ENCODE measurements around the gene MRTFA. TPM values are rescaled to one million over a fixed set of nuclear protein-coding genes. Genes with fewer than 3 reads are reported as not detected.
A peak's percentile ranks its signal among the peaks of the same experiment; 100 is the strongest.

MRTFA gene
- total and polyA plus RNA-seq, 2 of the 13 experiments (the other 11 are each of a cell fraction or from before 2014, with no cell fraction given), result 2.4 to 8.2 TPM

GRCh38 chr22:40651563-40652501 is 15.3 kb upstream of the MRTFA start (continued):
- TF ChIP-seq REST (IDR thresholded peaks at IDR 0.05; ENCODE audit: borderline replicate concordance in 1 of 2, low read depth in 1 of 2, low read length in 2 of 2) (peak in 1 of 2 experiments; percentile 44; a peak in 1 of 4 replicates), ZNF879 (CRISPR knock-in tag; IDR thresholded peaks at IDR 0.05) (0 out of 2 replicates have a peak, but pooled peaks have one; percentile 27), ZNF687 (CRISPR knock-in tag; IDR thresholded peaks at IDR 0.05) (peak; percentile 96), SRSF9 (IDR thresholded peaks at IDR 0.05; ENCODE audit: borderline replicate concordance, insufficient read depth, low read depth, low read length, poor library complexity, severe bottlenecking) (no peak), ZBTB7B (CRISPR knock-in tag; IDR thresholded peaks at IDR 0.05) (no peak; the same call in 1 of the 2 replicates), ZNF3 (CRISPR knock-in tag; IDR thresholded peaks at IDR 0.05) (no peak), ZNF513 (CRISPR knock-in tag; conservative IDR thresholded peaks at IDR 0.05) (no peak), GTF3A (CRISPR knock-in tag; conservative IDR thresholded peaks at IDR 0.05) (peak; percentile 80; the same call in 1 of the 2 replicates), ZSCAN12 (CRISPR knock-in tag; IDR thresholded peaks at IDR 0.05) (no peak), SRSF4 (IDR thresholded peaks at IDR 0.05; ENCODE audit: low read depth, low read length, poor library complexity, severe bottlenecking) (no peak), MLLT10 (CRISPR knock-in tag; IDR thresholded peaks at IDR 0.05) (no peak), SUZ12 (IDR thresholded peaks at IDR 0.05; ENCODE audit: low read depth, low read length) (no peak), KMT2A (CRISPR knock-in tag; IDR thresholded peaks at IDR 0.05) (peak; percentile 57; the same call in 1 of the 2 replicates), ZNF749 (CRISPR knock-in tag; IDR thresholded peaks at IDR 0.05; ENCODE audit: borderline replicate concordance) (peak; percentile 63; the same call in 1 of the 2 replicates), ZNF850 (CRISPR knock-in tag; conservative IDR thresholded peaks at IDR 0.05) (no peak), ZFP41 (CRISPR knock-in tag; IDR thresholded peaks at IDR 0.05; ENCODE audit: borderline replicate concordance) (no peak), MTF1 (CRISPR knock-in tag; IDR thresholded peaks at IDR 0.05) (no peak; the same call in 1 of the 2 replicates), POLR2AphosphoS5 (IDR thresholded peaks at IDR 0.05; ENCODE audit: low read depth, low read length) (peak; percentile 94)

Measured in HepG2 (cell line).